Stimulated activated CD8-positive, alpha-beta memory T cell treated with anti-CD3 and anti-CD28 coated beads, Interleukin-12 subunit alpha, Interleukin-12 subunit beta, amount 100 ng/mL, for 4 hours (primary cell): ENCODE results near the gene LGALS14.
"Not testable (repeated sequence)": the region's sequence is repeated elsewhere in the genome, so short reads cannot be mapped to it uniquely, and the experiment has no call there.

Experiments used
- DNase-seq: peaks from one replicate; pipeline ENCODE4 v3.0.0-alpha.2; 2020; ENCODE audit warnings: low read depth

Gene LGALS14, protein sequence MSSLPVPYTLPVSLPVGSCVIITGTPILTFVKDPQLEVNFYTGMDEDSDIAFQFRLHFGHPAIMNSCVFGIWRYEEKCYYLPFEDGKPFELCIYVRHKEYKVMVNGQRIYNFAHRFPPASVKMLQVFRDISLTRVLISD

GRCh38 chr19:39704181-39705044 lies at the start of gene LGALS14:
Gene LGALS14 (plus strand): TSS chr19:39704481. CDS start chr19:39704529, 48 bp downstream.
- no peak for DNase-seq

DNA sequence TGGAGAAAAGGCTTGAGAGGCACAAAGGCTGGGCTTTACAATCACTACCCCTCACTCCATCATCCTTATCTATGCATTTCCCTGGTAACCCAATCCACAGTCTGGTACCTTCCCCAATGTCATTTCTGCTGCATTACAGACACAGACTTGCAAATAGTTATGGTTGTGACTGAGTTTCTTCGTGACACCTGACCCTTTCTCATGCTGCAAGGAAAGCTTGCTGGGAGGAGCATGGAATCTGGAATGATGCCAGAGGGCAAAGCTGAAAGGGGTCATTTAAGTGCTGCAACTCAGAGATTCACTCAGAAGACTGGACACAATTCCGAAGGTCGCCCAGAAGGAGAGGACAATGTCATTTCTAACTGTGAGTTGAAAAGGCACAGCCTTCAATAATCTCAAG lies 48.7 kb upstream of the LGALS14 start, which contains the start of gene LGALS16:
LGALS16 (plus strand) TSS at position 301 of the 400 bp plus-strand sequence; CDS start at position 350, 49 bp downstream.
- DNase-seq = no peak

DNA sequence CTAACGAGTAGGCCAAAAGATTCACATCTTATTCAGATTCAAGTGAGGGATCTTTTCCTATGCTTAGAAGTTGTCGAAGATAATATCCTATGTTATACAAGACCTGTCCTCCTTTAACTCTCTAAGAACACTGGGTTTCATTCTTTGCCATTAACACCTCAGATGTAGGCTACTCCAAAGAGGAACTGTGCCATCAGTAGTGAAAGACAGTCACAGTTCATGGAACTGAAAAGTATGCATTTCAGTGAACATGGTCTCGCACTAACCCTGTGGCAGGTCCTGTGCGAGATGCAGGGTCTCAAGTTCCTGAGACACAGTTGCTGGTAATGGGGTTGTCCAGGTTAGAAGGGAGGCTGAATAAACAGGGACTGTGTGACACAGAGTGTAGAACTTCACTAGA lies 44.5 kb upstream of the LGALS14 start:
- no peak for DNase-seq

GRCh38 chr19:39660661-39661060 lies 43.6 kb upstream of the LGALS14 start:
- DNase-seq = no peak

- DNase-seq = no peak
Measured at GRCh38 chr19:39661565-39661964, 42.7 kb upstream of the LGALS14 start.

GRCh38 chr19:39669860-39670259 lies 34.4 kb upstream of the LGALS14 start:
- not testable (repeated sequence) for DNase-seq

DNA sequence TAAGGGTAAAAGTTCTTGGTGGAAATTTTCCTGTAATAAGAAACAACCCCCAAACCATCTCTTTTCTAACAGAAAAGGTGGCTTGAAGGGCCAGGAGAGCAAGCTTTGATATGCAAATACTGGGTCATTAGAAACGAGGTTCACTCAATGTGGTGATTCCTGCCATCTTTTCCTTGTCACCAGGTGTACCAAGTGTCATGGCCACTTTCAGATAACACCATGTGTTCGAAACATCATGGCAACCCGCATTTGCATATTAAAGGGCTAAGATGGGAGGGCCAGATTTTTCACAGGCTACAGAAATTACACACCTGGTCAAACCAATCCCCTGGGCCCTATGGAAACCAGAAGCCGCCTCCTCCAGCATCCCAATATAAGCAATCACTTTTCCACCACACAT lies 33.3 kb upstream of the LGALS14 start:
- no peak for DNase-seq

DNA sequence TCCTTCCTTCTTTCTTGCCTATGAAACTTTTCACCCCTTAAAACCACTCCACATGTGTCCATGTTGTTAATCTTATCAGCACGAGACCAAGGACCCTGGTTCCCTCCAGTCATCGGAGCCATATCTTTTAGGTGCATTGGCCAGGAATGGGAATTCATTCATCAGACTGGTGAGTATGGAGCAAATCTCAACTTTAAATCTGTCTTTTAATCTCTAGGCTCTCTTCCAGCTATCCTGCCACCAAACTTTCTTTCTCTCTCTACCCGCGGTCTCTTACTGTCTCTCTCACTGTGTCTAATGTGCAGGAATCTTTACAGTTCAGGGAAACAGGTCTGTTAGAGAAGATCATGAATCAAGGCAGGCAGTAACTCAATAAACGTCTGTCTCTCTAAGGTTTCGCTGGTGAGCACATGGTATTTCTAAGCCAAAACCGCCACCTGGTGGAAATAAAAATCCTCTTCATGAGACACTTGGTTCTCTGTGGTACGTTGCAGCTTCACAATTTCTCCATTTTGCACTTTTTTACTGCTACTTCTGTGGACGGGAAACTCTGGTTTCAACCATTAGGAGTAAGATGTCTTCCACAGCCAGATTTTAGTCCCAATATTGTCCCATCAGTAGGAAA lies 32.4 kb upstream of the LGALS14 start:
- no peak for DNase-seq

GRCh38 chr19:39672473-39672872 lies 31.8 kb upstream of the LGALS14 start:
- DNase-seq = no peak

GRCh38 chr19:39673862-39674261 lies 30.4 kb upstream of the LGALS14 start:
- not testable (repeated sequence) for DNase-seq

DNA sequence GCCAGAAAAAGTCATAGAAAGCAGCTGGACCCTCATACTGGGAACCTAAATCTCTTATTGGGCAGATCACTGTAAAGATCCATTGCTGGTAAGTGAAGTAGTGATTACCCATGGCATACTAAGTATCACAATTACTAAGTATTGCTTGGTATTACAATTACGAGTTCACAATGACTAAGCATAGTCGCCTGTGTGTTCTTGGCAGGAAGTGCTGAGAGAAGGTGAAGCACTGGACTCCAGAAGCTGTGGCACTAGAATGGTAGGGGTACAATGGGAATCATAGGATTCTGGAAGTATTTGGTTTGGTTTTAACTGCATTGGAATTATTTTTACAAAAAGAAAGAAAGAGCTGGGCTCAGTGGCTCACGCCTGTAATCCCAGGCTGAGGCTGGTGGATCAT lies 28.3 kb upstream of the LGALS14 start:
- no peak for DNase-seq

- DNase-seq = no peak
Measured at GRCh38 chr19:39677961-39678889, 26.1 kb upstream of the LGALS14 start.

DNA sequence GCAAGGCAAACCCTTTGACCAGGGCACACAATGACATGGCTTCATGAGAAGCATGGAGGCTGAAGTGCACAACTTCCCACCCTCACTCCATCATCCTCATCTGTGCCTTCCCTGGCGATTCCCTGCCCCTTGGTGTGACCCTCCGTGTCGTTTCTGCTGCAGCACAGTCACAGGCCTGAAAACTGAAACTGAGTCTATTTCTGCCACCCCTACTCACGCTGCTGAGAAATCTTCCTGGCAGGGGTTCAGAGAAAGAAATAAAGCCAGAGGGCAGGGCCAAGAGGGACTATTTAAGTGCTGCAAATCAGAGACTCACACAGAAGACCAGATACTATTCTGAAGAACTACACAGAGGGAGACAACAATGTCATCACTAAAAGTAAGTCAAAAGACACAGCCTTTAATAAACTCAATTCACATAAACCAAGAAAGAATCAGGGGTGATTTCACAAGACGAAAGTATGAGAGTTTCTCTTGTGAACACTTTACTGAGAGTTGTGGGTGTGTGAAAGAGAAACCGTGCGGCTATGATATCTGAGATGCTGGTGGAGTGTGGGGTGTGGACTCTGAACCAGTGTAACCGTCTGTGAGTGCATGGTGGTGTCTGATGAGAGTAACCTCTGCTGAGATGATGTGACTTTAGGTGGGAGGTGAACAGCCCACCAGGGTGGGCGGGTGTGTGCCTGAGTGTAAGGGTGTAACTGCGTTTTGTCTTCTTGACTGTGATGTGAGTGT lies 25.1 kb upstream of the LGALS14 start:
- no peak for DNase-seq

DNA sequence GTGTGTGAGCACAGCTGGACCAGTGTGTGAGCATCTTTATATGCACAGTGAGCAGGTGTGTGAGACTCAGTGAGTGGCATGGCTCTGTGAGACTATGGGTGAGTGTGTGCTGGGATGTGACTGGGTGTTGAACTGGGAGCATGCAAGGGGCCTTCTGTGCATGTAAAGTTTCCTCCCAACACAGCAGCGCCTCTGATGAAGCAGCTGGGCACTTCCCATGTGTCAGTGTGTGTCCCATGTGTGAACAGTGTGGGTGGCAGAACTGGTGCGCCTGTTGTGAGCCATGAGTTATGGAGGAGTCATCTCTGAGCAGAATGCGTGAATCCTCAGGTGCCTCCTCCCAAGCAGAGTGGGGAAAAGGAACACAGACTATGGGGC lies 24.5 kb upstream of the LGALS14 start:
- DNase-seq = no peak

DNA sequence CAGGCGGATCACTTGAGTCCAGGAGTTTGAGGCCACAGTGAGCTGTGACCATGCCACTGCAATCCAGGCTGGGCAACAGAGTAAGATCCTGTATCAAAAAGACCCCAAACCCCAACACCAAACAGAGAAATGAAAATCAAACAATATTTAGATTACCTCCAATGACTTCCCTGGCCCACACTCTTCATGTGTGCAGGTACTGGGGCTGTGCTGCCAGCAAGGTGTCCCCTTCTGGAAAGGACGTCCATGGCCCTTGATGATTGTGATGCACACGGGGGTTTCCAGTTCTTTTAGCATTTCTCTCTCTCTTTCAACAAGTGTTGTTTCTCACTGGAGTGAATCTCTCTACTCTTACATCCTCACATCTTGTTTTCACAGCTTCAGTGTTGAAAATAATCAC lies 23.7 kb upstream of the LGALS14 start:
- no peak for DNase-seq

- DNase-seq = no peak
Measured at GRCh38 chr19:39681416-39681815, 22.9 kb upstream of the LGALS14 start.

GRCh38 chr19:39684267-39684666 lies 20.0 kb upstream of the LGALS14 start:
- DNase-seq = no peak

- no peak for DNase-seq
Measured at GRCh38 chr19:39686739-39687138, 17.5 kb upstream of the LGALS14 start.

DNA sequence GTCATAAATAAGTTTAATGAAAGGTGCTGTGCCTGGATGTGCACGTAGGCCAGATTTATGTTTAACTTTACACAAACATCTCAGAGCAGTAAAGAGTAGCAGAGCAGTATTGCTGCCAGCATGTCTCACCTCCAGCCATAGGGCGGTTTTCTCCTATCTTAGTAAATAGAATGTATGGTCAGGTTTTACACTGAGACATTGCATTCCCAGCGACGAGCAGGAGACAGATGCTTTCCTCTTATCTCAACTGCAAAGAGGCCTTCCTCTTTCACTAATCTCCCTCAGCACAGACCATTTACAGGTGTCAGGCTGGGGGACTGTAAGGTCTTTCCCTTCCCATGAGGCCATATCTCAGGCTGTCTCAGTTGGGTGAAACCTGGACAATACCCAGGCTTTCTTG lies 15.6 kb upstream of the LGALS14 start:
- DNase-seq = not testable (repeated sequence)

GRCh38 chr19:39692166-39692565 lies 12.1 kb upstream of the LGALS14 start:
- DNase-seq = no peak

GRCh38 chr19:39692822-39693221 lies 11.5 kb upstream of the LGALS14 start:
- DNase-seq = no peak
